Epithelial cell of proximal tubule (primary cell): ENCODE data around the gene OOSP3. TPM values are rescaled to one million over a fixed set of nuclear protein-coding genes. Genes with fewer than 3 reads are reported as not detected.
"Not testable (repeated sequence)": the region's sequence is repeated elsewhere in the genome, so short reads cannot be mapped to it uniquely, and the experiment has no call there.

Experiments used
- DNase-seq: peaks from one replicate; pipeline ENCODE4 v3.0.0-alpha.2; 2011; ENCODE audit warnings: low read depth
- H3K4me3 ChIP-seq: 2 replicates; pipeline ENCODE4 v1.5.1; 2011; ENCODE audit warnings: low read depth, mild to moderate bottlenecking, low read length
- total RNA-seq: library from RNA; depleted of rRNA; stranded (reverse); fragments of >200 nt; gene quantifications from 2 replicates; pipeline ENCODE4 v1.2.3, GENCODE V29; 2015
- TF ChIP-seq, protein P1 (sequence below): conservative IDR thresholded peaks from 2 replicates; pipeline ENCODE4 v1.5.1; 2012; ENCODE audit warnings: low read depth, mild to moderate bottlenecking, low read length

Gene OOSP3
- total RNA-seq, 1 donor from 2014 or later, result not detected

GRCh38 chr11:59846556-59846955, 32.0 kb upstream of the OOSP3 start:
- TF ChIP-seq, protein P1, sequence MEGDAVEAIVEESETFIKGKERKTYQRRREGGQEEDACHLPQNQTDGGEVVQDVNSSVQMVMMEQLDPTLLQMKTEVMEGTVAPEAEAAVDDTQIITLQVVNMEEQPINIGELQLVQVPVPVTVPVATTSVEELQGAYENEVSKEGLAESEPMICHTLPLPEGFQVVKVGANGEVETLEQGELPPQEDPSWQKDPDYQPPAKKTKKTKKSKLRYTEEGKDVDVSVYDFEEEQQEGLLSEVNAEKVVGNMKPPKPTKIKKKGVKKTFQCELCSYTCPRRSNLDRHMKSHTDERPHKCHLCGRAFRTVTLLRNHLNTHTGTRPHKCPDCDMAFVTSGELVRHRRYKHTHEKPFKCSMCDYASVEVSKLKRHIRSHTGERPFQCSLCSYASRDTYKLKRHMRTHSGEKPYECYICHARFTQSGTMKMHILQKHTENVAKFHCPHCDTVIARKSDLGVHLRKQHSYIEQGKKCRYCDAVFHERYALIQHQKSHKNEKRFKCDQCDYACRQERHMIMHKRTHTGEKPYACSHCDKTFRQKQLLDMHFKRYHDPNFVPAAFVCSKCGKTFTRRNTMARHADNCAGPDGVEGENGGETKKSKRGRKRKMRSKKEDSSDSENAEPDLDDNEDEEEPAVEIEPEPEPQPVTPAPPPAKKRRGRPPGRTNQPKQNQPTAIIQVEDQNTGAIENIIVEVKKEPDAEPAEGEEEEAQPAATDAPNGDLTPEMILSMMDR, result no peak
- no peak overlapping the region for H3K4me3 ChIP-seq
- DNase-seq, result no peak

- TF ChIP-seq, protein P1, result no peak
- no peak for DNase-seq
- no peak overlapping the region for H3K4me3 ChIP-seq
Measured at GRCh38 chr11:59847626-59848025, 31.0 kb upstream of the OOSP3 start.

DNA sequence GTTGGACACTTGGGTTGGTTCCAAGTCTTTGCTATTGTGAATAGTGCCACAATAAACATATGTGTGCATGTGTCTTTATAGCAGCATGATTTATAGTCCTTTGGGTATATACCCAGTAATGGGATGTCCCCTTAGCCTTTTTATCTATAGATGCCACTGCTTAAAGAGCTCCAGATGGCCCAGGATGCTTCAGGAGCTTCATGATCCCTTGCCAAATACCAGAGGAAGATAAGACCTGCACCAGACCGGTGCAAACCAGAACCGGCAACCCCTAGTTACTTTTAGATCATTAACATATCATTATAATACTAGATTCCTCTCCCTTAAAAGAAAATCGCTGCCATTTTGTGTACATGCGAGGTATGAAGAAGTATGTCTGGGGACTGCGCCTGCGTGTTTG, 30.1 kb upstream of the OOSP3 start:
- not testable (repeated sequence) for H3K4me3 ChIP-seq, DNase-seq

DNA sequence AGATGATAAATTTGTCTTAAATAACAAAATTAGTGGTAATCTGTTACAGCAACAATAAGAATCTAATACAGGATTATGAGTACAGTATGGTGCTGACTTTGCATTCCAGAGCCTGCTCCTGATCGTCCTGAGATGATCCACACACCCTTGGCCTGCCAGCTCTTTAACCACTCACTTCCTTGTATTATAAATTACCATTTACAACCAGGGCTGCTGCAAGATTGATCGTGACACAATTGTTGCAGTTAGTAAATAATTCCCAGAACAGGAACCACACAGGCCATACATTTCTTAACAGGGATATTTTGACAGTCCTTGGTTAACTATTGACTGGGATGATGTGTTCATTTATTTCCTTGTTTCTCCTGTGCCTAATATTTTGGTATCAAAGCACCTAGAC, 29.5 kb upstream of the OOSP3 start:
- peak; percentile 85 for DNase-seq
- TF ChIP-seq, protein P1, result no peak

GRCh38 chr11:59849551-59849950, 29.0 kb upstream of the OOSP3 start:
- H3K4me3 ChIP-seq, DNase-seq: not testable (repeated sequence)

More for the DNA sequence above, 29.5 kb upstream of the OOSP3 start:
- H3K4me3 ChIP-seq, result no peak overlapping the region

- H3K4me3 ChIP-seq, DNase-seq: not testable (repeated sequence)
Measured at GRCh38 chr11:59851416-59851815, 27.2 kb upstream of the OOSP3 start.

DNA sequence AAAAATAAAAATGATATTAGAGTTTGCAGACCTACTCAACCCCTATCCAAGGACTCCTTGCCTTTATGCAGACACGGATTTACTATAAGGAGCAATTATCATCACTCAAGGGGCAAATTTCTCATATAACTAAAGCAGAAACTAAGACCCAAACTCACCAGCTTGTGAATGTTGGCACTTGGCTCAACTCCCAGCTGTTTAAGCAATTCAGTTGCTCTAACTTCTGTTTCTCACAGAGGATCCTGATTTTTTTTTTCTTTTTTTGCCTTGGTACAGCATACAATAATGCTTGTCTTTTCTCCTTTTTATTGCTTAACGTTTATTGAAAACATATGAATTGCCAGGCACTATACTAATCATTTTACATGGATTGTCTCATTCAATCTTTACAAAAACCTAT, 23.7 kb upstream of the OOSP3 start:
- TF ChIP-seq, protein P1, result no peak
- DNase-seq, result no peak
- no peak overlapping the region for H3K4me3 ChIP-seq

GRCh38 chr11:59857439-59858434, 20.8 kb upstream of the OOSP3 start:
- peak; percentile 47 for DNase-seq
- H3K4me3 ChIP-seq, result no peak overlapping the region
- TF ChIP-seq, protein P1, result no peak
